Activated CD4-positive, CD25-positive, alpha-beta regulatory T cell treated with anti-CD3 and anti-CD28 coated beads, Interleukin-2, amount 50 U/mL, for 24 hours (primary cell): ENCODE results near the gene MACROD1.

Experiments
- ATAC-seq, 2 donors: fragments of 150-1000 bp; cut with Tn5 transposase; one replicate each; pipeline ENCODE4 v1.10.0; 2021; ENCODE audit warnings: mild to moderate bottlenecking in 1 of 2, moderate library complexity in 1 of 2

The MACROD1 gene

GRCh38 chr11:64072403-64072802, 93.5 kb downstream of the MACROD1 start:
- no peak for ATAC-seq

GRCh38 chr11:64071849-64072248, 94.1 kb downstream of the MACROD1 start:
- no peak for ATAC-seq

- no peak for ATAC-seq
These were observed 95.6 kb downstream of the MACROD1 start for GRCh38 chr11:64070314-64070681.

- no peak for ATAC-seq
These were observed 96.3 kb downstream of the MACROD1 start for GRCh38 chr11:64069401-64070313.

- no peak for ATAC-seq
These were observed 97.1 kb downstream of the MACROD1 start for GRCh38 chr11:64068705-64069400.

- no peak for ATAC-seq
These were observed 98.5 kb downstream of the MACROD1 start for GRCh38 chr11:64067230-64067993.

GRCh38 chr11:64065712-64066111, 100.2 kb downstream of the MACROD1 start:
- ATAC-seq, result no peak

- ATAC-seq, result no peak
These were observed 100.8 kb downstream of the MACROD1 start for GRCh38 chr11:64065141-64065465.

GRCh38 chr11:64064374-64065140, 101.4 kb downstream of the MACROD1 start:
- ATAC-seq, result no peak

- ATAC-seq, result no peak
These were observed 102.1 kb downstream of the MACROD1 start for GRCh38 chr11:64063777-64064176.

- no peak for ATAC-seq
These were observed 103.5 kb downstream of the MACROD1 start for GRCh38 chr11:64062185-64063039.

GRCh38 chr11:64060861-64061444, 105.0 kb downstream of the MACROD1 start:
- ATAC-seq, result peak; percentile 45 to 75

- ATAC-seq, result no peak
These were observed 105.6 kb downstream of the MACROD1 start for GRCh38 chr11:64060263-64060860.

GRCh38 chr11:64059339-64060140, 106.4 kb downstream of the MACROD1 start:
- ATAC-seq, result no peak

GRCh38 chr11:64058494-64058893, 107.4 kb downstream of the MACROD1 start:
- no peak for ATAC-seq

GRCh38 chr11:64057890-64058289, 108.0 kb downstream of the MACROD1 start:
- no peak for ATAC-seq

GRCh38 chr11:64056861-64057260, 109.1 kb downstream of the MACROD1 start:
- ATAC-seq, result no peak

- ATAC-seq, result no peak
These were observed 109.6 kb downstream of the MACROD1 start for GRCh38 chr11:64056213-64056785.

- ATAC-seq, result no peak
These were observed 110.8 kb downstream of the MACROD1 start for GRCh38 chr11:64055077-64055476.

GRCh38 chr11:64053699-64054098, 112.2 kb downstream of the MACROD1 start:
- ATAC-seq, result no peak
